Thyroid gland (tissue), 4 donors: ENCODE data around the gene RHEBL1.
A peak's percentile ranks its signal among the peaks of the same experiment; 100 is the strongest.

ENCODE experiments used
- POLR2A ChIP-seq, 2 donors: fragments of 450-650 bp; IDR thresholded peaks; one replicate each; pipeline ENCODE4 v1.6.1; 2017; ENCODE audit warnings: antibody characterized with exemption in 2 of 2, mild to moderate bottlenecking in 2 of 2, moderate library complexity in 1 of 2
- TF ChIP-seq, protein P1 (sequence below), 6 experiments: fragments of 200-600 bp in 3 of 6; fragments of 450-650 bp in 3 of 6; sonication (generic) in 3 of 6; IDR thresholded peaks; one replicate each; pipeline ENCODE4 v1.5.1; 2016 to 2019; ENCODE audit warnings: antibody characterized with exemption in 6 of 6, mild to moderate bottlenecking in 2 of 6, inconsistent platforms in 1 of 6, moderate library complexity in 1 of 6

DNA sequence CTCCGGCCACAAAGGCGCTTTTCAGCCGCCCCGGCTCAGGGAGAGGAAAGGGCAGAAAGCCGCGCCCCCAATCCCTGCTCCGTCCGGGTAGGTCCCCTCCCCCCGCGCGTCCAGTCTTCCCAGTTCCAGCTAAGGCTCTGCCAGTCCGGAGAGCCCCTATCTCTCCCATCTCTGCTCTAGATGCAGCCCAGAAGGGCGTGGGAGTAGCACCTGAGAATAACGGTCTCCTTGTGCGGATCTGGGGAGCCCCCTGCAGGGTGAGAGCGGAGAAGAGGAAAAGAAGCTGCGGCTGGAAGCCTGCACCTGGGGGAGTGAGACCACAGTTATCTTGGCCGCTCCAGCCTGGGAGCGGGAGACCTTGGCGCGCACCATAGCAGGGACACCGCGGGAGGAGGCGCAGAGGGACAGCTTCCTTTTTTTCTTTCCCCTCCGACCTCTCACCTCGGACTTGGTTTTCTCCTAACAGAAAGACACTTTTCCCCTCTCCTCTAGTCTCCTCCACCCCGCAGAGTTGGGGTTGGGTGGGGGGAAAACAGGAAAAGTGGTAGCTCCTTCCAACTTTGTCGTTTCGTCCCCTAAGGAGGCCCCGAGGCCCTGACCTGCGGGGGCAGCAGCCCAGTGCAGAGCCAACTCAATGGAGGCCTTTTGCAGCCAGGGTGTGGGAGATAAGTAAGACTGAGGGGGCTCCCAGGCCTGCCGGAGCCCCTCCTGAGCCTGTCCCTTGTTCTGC, 22.5 kb upstream of the RHEBL1 start:
- TF ChIP-seq, protein P1, sequence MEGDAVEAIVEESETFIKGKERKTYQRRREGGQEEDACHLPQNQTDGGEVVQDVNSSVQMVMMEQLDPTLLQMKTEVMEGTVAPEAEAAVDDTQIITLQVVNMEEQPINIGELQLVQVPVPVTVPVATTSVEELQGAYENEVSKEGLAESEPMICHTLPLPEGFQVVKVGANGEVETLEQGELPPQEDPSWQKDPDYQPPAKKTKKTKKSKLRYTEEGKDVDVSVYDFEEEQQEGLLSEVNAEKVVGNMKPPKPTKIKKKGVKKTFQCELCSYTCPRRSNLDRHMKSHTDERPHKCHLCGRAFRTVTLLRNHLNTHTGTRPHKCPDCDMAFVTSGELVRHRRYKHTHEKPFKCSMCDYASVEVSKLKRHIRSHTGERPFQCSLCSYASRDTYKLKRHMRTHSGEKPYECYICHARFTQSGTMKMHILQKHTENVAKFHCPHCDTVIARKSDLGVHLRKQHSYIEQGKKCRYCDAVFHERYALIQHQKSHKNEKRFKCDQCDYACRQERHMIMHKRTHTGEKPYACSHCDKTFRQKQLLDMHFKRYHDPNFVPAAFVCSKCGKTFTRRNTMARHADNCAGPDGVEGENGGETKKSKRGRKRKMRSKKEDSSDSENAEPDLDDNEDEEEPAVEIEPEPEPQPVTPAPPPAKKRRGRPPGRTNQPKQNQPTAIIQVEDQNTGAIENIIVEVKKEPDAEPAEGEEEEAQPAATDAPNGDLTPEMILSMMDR (IDR thresholded peaks at IDR 0.05) = peak in 3 of 6 experiments; percentile 10 to 26 (median 15)
- no peak for TF ChIP-seq POLR2A (IDR thresholded peaks at IDR 0.05)
